LNCaP clone FGC (cell line): ENCODE measurements around the gene NDUFB1.

Experiments used
- DNase-seq: peaks from one replicate; pipeline ENCODE4 v3.0.0-alpha.2; 2011; ENCODE audit warnings: low read depth
- H3K4me3 ChIP-seq: 2 replicates; pipeline ENCODE4 v1.5.1; 2011; ENCODE audit warnings: mild to moderate bottlenecking, low read depth, low read length, control low read depth
- TF ChIP-seq, protein P1 (sequence below): IDR thresholded peaks from 2 replicates; pipeline ENCODE4 v1.5.1; 2012; ENCODE audit warnings: mild to moderate bottlenecking; ENCODE audit not compliant: control insufficient read depth, insufficient read depth; ENCODE audit errors: extremely low read depth

NDUFB1 gene

DNA sequence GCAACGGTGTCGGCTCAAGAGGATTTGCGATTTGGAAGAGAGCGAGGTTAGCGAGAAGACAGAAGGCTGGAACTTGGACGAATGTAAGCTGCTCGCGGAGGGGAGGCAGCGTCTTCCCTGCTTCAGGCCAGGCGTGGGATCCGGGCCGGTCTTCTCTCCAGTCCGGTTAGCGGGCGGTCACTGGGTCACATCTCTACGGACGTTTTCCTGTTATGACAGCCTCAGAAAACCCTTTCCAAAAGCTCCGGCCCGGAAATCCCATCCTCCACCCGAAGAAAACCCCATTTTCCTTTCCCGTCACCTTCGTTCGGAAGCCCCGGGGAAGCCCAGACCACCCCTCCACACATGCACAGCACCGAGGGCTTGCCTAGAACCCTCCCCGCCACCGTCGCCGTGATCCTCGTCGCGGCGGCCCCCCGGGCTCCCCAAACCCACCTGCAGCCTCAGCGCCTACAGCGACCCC, 268 bp downstream of the NDUFB1 start:
- DNase-seq: no peak
- peak overlapping the region; percentile 81 for H3K4me3 ChIP-seq
- TF ChIP-seq, protein P1, sequence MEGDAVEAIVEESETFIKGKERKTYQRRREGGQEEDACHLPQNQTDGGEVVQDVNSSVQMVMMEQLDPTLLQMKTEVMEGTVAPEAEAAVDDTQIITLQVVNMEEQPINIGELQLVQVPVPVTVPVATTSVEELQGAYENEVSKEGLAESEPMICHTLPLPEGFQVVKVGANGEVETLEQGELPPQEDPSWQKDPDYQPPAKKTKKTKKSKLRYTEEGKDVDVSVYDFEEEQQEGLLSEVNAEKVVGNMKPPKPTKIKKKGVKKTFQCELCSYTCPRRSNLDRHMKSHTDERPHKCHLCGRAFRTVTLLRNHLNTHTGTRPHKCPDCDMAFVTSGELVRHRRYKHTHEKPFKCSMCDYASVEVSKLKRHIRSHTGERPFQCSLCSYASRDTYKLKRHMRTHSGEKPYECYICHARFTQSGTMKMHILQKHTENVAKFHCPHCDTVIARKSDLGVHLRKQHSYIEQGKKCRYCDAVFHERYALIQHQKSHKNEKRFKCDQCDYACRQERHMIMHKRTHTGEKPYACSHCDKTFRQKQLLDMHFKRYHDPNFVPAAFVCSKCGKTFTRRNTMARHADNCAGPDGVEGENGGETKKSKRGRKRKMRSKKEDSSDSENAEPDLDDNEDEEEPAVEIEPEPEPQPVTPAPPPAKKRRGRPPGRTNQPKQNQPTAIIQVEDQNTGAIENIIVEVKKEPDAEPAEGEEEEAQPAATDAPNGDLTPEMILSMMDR: no peak

DNA sequence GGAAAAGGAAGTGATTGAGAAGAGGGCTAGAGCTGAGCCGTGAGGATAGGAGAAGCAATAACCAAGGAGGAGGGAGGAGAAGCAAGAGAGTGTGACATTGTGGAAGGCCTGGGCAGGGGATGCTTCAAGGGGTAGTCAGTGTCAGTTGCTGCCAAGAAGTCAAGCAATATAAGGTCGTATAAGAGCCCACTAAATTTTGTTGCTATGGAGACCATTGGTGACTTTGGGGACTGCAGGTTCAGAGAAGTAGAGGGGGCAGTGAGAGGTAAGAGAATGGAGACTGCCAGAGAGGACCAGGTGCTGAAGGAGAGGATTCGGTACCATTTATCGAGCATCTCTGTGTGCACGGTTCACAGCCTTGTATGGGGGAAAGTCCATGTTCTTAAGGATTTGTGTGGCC, 12.0 kb downstream of the NDUFB1 start:
- TF ChIP-seq, protein P1: no peak
- H3K4me3 ChIP-seq: no peak overlapping the region
- no peak for DNase-seq

DNA sequence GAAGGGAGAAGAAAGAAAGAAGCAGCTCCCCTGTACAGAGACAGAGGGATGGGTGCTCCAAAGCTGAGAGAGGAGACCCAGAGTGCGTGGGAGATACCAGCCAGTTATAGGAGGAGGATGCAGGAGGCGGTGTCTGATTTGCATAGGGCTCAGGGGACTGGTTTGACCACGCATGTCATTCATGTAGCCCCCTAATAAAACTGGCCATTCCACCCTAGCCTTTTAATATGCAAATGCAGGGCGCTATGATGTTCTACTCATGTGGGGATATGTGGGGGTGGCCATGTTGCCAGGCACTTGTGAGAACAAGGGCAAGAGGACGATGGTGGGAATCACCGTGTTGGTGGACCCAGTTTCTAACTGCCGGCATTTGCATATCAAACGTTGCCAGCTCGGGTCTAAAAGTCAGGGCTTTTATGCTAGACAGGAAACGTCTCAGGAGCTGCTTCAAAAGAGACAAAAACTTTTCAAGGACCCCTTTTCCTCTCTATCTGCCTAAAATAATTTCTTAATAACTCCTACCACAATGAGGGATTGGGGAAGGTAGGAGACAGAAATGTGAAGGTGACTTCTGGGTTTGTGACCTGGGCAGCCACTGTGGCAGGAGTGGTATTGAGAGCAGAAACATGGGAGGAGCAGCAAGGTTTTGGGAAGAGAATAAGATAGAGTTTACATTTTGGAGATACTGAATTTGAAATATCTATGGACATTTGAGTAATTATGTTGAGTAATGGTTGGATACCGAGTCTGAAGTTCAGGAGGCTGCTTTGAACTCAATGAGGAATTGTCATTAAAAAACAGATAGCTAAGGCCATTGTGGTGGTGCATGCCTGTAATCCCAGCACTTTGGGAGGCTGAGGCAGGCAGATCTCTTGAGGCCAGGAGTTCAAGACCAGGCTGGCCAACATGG, 12.9 kb downstream of the NDUFB1 start:
- TF ChIP-seq, protein P1: no peak
- DNase-seq: no peak
- no peak overlapping the region for H3K4me3 ChIP-seq

DNA sequence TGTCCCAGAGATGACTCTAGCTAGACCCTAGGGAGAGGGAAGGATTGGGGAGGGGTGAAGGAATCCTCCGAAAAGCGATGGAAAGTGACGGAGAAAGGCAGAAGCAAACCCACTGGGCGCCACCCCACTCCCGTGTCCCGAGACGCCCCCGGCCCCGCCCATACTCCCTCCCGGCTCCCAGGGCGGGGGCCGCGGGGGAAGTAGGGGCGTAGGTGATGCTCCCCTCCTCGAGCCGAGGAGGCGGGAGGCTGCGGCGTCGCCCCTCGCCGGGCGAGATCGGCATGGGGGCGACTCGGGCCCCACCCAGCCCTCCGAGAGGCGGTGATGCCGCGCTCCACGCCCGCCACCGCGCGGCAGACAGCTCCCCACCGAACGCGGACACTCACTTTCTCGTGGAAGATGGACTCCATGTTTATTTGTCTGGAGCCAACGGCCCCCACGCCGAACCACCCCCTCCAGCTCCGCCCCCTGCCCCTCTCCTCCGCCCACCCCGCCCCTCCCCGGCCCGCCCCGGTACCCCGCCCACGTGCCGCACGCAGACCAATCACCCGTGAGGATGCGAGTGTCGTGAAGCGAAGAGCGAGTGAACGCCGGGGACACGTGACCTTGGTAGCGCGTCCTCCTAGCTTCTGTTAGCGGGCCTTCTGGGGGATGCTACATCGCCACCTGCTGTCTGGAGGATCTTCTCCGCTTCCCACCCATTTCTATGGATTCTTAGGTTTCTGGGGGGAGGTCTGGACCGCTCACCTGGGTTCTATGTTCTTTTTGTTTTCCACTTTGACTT, 15.2 kb downstream of the NDUFB1 start, which contains the start of gene ATXN3:
Gene ATXN3 (minus strand): TSS at position 440 of the 784 bp plus-strand sequence. CDS start 30 bp downstream, at position 410.
- TF ChIP-seq, protein P1: peak; percentile 88
- H3K4me3 ChIP-seq: peak within 1 kb of the TSS; percentile 89
- peak; percentile 97 for DNase-seq

DNA sequence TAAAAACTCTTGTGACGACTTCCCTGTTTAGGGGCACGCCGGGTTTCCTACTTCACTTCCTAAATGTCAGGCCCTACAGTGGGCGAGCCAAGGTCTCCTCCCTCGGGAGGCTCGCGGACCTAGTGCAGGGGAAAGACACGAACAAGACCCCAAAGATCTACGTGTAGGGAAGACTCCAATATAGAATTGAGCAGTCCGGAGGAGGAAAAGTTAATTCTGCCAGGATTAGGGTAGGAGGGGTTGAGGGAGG, 15.7 kb downstream of the NDUFB1 start:
- TF ChIP-seq, protein P1: no peak
- H3K4me3 ChIP-seq: peak overlapping the region; percentile 89
- no peak for DNase-seq

DNA sequence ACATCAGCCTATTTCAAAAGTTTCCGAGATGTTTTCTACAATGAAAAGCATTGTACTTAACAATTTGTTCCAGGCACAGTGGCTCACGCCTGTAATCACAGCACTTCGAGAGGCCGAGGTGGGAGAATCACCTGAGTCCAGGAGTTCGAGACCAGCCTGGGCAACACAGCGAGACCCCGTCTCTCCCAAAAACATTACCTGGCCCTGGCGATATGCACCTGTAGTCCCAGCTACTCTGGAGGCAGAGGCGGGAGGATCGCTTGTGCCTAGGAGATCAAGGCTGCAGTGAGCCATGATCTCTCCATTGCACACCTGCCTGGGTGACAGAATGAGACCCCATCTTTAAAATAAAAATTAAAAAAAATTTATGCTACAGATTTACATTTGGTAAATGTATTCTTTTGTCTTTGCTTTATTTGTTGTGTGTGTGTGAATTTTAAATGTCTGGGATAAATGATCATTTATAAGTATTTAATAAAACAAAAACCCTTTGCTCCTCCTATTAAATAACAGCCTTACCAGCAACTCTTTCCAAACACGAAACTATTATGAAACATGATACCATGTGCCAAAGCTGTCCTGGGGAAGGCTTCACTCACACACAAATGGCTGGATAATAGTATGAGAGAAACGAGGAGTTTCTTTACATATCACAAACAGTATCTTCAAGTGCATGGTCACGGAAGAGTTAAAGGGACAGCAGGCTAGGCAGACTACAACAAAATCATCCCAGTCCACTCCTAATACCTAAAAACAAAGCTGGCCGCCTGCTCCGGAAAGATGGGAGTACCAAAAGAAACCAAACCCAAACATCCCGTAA, 16.2 kb downstream of the NDUFB1 start:
- DNase-seq: no peak
- peak overlapping the region; percentile 89 for H3K4me3 ChIP-seq
- TF ChIP-seq, protein P1: no peak
